ENCODE results near the gene MEGF6.

MEGF6 gene

DNA sequence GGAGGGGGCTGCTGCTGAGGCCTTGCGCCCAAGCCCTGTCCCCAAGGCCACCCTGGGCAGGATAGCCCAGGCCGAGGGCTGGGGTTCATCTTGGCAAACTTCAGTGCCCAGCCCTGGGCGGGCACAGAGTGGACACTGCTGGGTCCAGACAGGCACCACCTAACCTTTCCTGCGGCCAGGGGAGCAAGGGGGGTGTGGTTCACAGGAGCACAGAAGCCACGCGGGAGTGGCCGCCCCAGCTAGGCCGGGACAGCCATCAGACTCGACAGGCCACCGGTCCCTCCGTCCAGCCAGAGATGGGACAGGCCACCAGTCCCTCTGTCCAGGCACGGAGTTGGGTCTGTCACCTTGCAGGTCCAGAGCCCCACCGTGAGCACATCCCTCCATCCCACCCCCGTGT lies 127.9 kb downstream of the MEGF6 start:
- H3K36me3 ChIP-seq (ENCODE audit: insufficient read depth, low read length) = no peaks in the 10 kb centered on the region
- no peaks in the 10 kb centered on the region for H3K4me1 ChIP-seq (ENCODE audit: insufficient read depth, low read length)
- H2AFZ ChIP-seq (ENCODE audit: low read depth, low read length) = no peak overlapping the region
- no peaks in the 10 kb centered on the region for H3K27me3 ChIP-seq (ENCODE audit: insufficient read depth, low read length)
- H3K9me3 ChIP-seq (ENCODE audit: low read length) = peaks cover 2% of the 10 kb centered on the region
- no peak overlapping the region for H3K4me3 ChIP-seq (ENCODE audit: low read length)

GRCh38 chr1:3482378-3482849 lies 128.9 kb downstream of the MEGF6 start:
- Histone ChIP-seq H3K4me1 (ENCODE audit: insufficient read depth, low read length) (no peaks in the 10 kb centered on the region), H3K4me3 (ENCODE audit: low read length) (no peak overlapping the region), H3K27me3 (ENCODE audit: insufficient read depth, low read length) (no peaks in the 10 kb centered on the region), H3K9me3 (ENCODE audit: low read length) (no peaks in the 10 kb centered on the region), H2AFZ (ENCODE audit: low read depth, low read length) (no peak overlapping the region), H3K36me3 (ENCODE audit: insufficient read depth, low read length) (no peaks in the 10 kb centered on the region)

- Histone ChIP-seq H3K27me3 (ENCODE audit: insufficient read depth, low read length) (no peaks in the 10 kb centered on the region), H3K36me3 (ENCODE audit: insufficient read depth, low read length) (no peaks in the 10 kb centered on the region), H3K4me3 (ENCODE audit: low read length) (no peak overlapping the region), H3K9me3 (ENCODE audit: low read length) (no peaks in the 10 kb centered on the region), H2AFZ (ENCODE audit: low read depth, low read length) (no peak overlapping the region), H3K4me1 (ENCODE audit: insufficient read depth, low read length) (no peaks in the 10 kb centered on the region)
These were observed 129.4 kb downstream of the MEGF6 start for GRCh38 chr1:3481836-3482375.

DNA sequence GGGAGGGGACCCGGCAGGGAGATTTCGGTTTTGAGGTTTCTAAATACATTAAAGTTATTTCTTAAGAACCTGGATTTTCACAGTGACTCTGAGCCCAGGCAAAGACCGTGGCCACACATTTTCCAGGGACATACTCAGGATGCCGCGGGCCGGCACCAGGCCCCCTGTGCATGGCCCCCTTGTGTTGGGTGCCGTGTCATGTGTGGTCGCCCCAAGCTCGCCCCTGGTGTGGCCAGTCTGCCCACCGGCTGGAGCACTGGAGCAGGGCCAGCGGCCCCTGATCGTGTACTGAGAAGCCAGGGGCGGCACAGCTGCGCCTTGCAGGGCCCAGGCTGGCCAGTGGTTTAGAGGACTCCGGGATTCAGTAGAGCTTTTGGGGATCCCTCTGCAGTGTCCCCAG lies 130.3 kb downstream of the MEGF6 start:
- Histone ChIP-seq H3K36me3 (ENCODE audit: insufficient read depth, low read length) (no peaks in the 10 kb centered on the region), H3K4me3 (ENCODE audit: low read length) (no peak overlapping the region), H2AFZ (ENCODE audit: low read depth, low read length) (no peak overlapping the region), H3K9me3 (ENCODE audit: low read length) (no peaks in the 10 kb centered on the region), H3K27me3 (ENCODE audit: insufficient read depth, low read length) (no peaks in the 10 kb centered on the region), H3K4me1 (ENCODE audit: insufficient read depth, low read length) (no peaks in the 10 kb centered on the region)

GRCh38 chr1:3480369-3480719 lies 131.0 kb downstream of the MEGF6 start:
- Histone ChIP-seq H3K9me3 (ENCODE audit: low read length) (no peaks in the 10 kb centered on the region), H3K4me1 (ENCODE audit: insufficient read depth, low read length) (no peaks in the 10 kb centered on the region), H2AFZ (ENCODE audit: low read depth, low read length) (no peak overlapping the region), H3K27me3 (ENCODE audit: insufficient read depth, low read length) (no peaks in the 10 kb centered on the region), H3K4me3 (ENCODE audit: low read length) (no peak overlapping the region), H3K36me3 (ENCODE audit: insufficient read depth, low read length) (no peaks in the 10 kb centered on the region)

DNA sequence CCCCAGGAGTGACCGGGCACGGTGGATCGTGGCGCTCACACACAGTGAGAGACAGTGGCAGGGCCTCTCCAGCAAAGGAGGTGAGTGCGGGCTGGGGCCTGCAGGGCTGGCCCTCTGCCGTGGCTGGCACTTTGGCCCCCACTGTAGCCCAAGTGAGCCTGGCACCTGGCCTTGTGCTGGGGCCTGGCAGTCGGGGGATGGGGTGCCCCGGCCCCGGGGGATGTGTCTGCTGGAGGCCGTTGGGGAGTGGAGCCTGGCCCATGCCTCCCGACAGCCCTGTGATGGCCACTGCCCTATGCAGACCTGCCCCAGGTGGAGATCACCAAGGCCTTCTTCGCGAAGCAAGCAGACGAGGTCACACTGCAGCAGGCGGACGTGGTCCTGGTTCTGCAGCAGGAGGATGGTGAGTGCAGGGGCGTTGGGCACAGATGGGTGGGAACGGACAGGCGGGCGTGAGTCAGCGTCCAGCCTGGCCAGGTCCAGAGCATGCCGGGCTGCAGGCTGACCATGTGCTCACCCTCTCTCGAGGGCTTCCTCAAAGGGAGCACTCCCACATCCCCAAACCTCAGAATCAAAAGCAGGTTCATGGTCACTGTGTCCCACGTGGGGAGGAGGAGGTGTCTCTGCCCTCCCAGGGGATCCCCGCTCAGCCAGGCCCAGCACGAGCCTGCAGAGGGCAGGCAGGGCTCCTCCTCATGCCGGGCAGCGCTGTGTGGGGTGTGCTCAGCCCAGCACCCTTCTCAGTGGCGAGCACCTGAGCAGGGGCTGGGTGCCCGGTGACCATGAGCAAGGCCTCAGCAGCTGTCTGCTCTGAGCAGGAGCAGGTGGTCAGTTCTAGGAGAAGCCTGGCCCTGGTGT lies 131.6 kb downstream of the MEGF6 start:
- no peaks in the 10 kb centered on the region for H3K27me3 ChIP-seq (ENCODE audit: insufficient read depth, low read length)
- H3K4me3 ChIP-seq (ENCODE audit: low read length) = no peak overlapping the region

GRCh38 chr1:3478187-3478586 lies 133.1 kb downstream of the MEGF6 start:
- H3K36me3 ChIP-seq (ENCODE audit: insufficient read depth, low read length) = no peaks in the 10 kb centered on the region
- no peaks in the 10 kb centered on the region for H3K9me3 ChIP-seq (ENCODE audit: low read length)
- H3K4me1 ChIP-seq (ENCODE audit: insufficient read depth, low read length) = no peaks in the 10 kb centered on the region
- no peak overlapping the region for H3K4me3 ChIP-seq (ENCODE audit: low read length)
- no peaks in the 10 kb centered on the region for H3K27me3 ChIP-seq (ENCODE audit: insufficient read depth, low read length)
- no peak overlapping the region for H2AFZ ChIP-seq (ENCODE audit: low read depth, low read length)

More for the DNA sequence above, 131.6 kb downstream of the MEGF6 start:
- Histone ChIP-seq H3K9me3 (ENCODE audit: low read length) (no peaks in the 10 kb centered on the region), H2AFZ (ENCODE audit: low read depth, low read length) (no peak overlapping the region), H3K4me1 (ENCODE audit: insufficient read depth, low read length) (no peaks in the 10 kb centered on the region), H3K36me3 (ENCODE audit: insufficient read depth, low read length) (no peaks in the 10 kb centered on the region)

DNA sequence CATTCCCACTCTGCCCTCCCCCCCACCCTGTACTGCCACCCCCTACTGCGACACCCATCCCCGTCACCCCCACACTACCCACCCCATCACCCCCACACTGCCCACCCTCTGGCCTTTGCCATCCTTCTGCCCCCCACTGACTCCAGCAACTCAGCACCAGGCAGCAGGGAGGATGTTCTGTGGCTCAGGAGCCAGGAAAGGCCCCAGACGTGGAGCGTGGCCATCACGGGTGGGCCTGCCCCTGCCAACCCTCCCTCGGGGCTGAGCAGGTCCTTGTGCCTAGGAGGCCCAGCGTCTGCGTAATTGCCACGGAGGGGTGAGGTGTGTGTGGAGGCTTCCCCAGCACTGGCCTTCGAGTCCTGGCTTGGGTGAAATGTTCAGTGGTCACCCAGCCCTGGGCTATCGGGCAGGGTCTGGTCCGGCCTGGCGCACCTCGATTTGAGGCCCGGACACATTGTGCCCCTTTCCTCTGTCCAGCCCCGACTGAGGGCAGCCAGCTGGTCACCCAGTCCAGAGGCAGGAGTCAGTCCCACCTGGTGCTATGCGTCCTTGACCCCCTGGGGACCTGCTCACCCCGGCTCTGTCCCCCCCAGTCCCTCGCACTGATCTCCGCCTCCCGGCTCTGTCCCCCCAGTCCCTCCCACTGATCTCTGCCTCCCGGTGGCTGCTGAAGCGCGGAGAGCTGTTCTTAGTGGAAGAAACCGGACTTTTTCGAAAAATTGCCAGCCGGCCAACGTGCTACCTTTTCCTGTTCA lies 133.9 kb downstream of the MEGF6 start:
- Histone ChIP-seq H3K36me3 (ENCODE audit: insufficient read depth, low read length) (no peaks in the 10 kb centered on the region), H2AFZ (ENCODE audit: low read depth, low read length) (no peak overlapping the region), H3K4me1 (ENCODE audit: insufficient read depth, low read length) (peaks cover 2% of the 10 kb centered on the region), H3K27me3 (ENCODE audit: insufficient read depth, low read length) (no peaks in the 10 kb centered on the region), H3K4me3 (ENCODE audit: low read length) (no peak overlapping the region), H3K9me3 (ENCODE audit: low read length) (no peaks in the 10 kb centered on the region)

- H2AFZ ChIP-seq (ENCODE audit: low read depth, low read length) = no peak overlapping the region
- H3K4me1 ChIP-seq (ENCODE audit: insufficient read depth, low read length) = peaks cover 10% of the 10 kb centered on the region
- H3K4me3 ChIP-seq (ENCODE audit: low read length) = no peak overlapping the region
- no peaks in the 10 kb centered on the region for H3K27me3 ChIP-seq (ENCODE audit: insufficient read depth, low read length)
- no peaks in the 10 kb centered on the region for H3K9me3 ChIP-seq (ENCODE audit: low read length)
- H3K36me3 ChIP-seq (ENCODE audit: insufficient read depth, low read length) = no peaks in the 10 kb centered on the region
These were observed 134.6 kb downstream of the MEGF6 start for GRCh38 chr1:3476666-3477065.

DNA sequence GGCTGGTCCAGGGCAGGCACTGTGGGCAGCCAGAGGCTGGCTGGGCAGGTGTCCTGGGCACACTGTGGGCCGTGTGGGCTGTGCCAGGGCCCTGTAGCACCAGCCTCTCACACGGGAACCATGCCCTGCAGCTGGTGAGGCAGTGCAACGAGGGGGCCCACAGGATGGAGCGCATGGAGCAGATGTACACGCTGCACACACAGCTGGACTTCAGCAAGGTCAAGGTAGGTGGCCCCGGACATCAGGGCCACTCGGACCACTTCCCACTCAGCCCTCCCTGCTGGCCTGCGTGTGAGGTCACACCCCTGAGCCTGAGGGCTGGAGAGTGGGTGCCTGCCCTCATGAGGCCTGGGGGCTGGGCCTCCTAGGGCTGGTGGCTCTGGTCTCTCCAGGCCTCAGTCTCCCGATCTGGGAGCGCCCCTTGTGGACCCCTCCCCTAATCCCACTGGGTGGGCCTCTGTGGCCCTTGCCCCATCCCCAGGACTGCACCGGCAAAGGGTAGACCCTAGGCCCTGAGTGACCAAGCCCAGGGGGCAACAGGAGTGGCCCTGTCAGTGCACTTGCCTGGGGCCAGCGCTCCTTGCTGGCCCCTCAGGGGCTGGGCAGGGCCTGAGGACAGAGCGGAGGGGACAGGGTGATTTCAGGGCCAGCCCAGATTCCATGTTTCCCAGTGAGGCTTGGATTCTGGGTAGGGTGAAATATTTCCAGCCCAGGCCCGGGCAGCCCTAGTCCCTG lies 135.3 kb downstream of the MEGF6 start:
- H3K4me1 ChIP-seq (ENCODE audit: insufficient read depth, low read length) = peaks cover 15% of the 10 kb centered on the region
- H3K9me3 ChIP-seq (ENCODE audit: low read length) = no peaks in the 10 kb centered on the region
- H3K36me3 ChIP-seq (ENCODE audit: insufficient read depth, low read length) = no peaks in the 10 kb centered on the region
- no peaks in the 10 kb centered on the region for H3K27me3 ChIP-seq (ENCODE audit: insufficient read depth, low read length)
- no peak overlapping the region for H2AFZ ChIP-seq (ENCODE audit: low read depth, low read length)
- H3K4me3 ChIP-seq (ENCODE audit: low read length) = no peak overlapping the region

- Histone ChIP-seq H2AFZ (ENCODE audit: low read depth, low read length) (no peak overlapping the region), H3K4me3 (ENCODE audit: low read length) (no peak overlapping the region), H3K27me3 (ENCODE audit: insufficient read depth, low read length) (no peaks in the 10 kb centered on the region), H3K9me3 (ENCODE audit: low read length) (no peaks in the 10 kb centered on the region), H3K4me1 (ENCODE audit: insufficient read depth, low read length) (peaks cover 21% of the 10 kb centered on the region), H3K36me3 (ENCODE audit: insufficient read depth, low read length) (no peaks in the 10 kb centered on the region)
These were observed 136.9 kb downstream of the MEGF6 start for GRCh38 chr1:3474421-3474820.

GRCh38 chr1:3474016-3474415 lies 137.3 kb downstream of the MEGF6 start:
- no peaks in the 10 kb centered on the region for H3K36me3 ChIP-seq (ENCODE audit: insufficient read depth, low read length)
- H3K27me3 ChIP-seq (ENCODE audit: insufficient read depth, low read length) = no peaks in the 10 kb centered on the region
- no peaks in the 10 kb centered on the region for H3K9me3 ChIP-seq (ENCODE audit: low read length)
- H3K4me3 ChIP-seq (ENCODE audit: low read length) = no peak overlapping the region
- H2AFZ ChIP-seq (ENCODE audit: low read depth, low read length) = no peak overlapping the region
- peaks cover 21% of the 10 kb centered on the region for H3K4me1 ChIP-seq (ENCODE audit: insufficient read depth, low read length)

GRCh38 chr1:3473381-3473844 lies 137.9 kb downstream of the MEGF6 start:
- H3K4me3 ChIP-seq (ENCODE audit: low read length) = no peak overlapping the region
- H3K36me3 ChIP-seq (ENCODE audit: insufficient read depth, low read length) = no peaks in the 10 kb centered on the region
- no peak overlapping the region for H2AFZ ChIP-seq (ENCODE audit: low read depth, low read length)
- H3K27me3 ChIP-seq (ENCODE audit: insufficient read depth, low read length) = no peaks in the 10 kb centered on the region
- H3K4me1 ChIP-seq (ENCODE audit: insufficient read depth, low read length) = peaks cover 21% of the 10 kb centered on the region
- H3K9me3 ChIP-seq (ENCODE audit: low read length) = no peaks in the 10 kb centered on the region
